Right renal cortex interstitium (tissue), 3 donors: Measurements from ENCODE around the gene SERINC3. TPM values are rescaled to one million over a fixed set of nuclear protein-coding genes. Genes with fewer than 3 reads are reported as not detected.
"Not testable (repeated sequence)": the region's sequence is repeated elsewhere in the genome, so short reads cannot be mapped to it uniquely, and the experiment has no call there.

ENCODE experiments used
- DNase-seq, 3 donors: peaks; one replicate each; pipeline ENCODE4 v3.0.0-alpha.2; 2013; ENCODE audit warnings: low read depth in 3 of 3, low spot score in 2 of 3
- polyA plus RNA-seq, 3 donors: library from polyadenylated mRNA; unstranded; fragments of 120-200 nt; gene quantifications; one replicate each; pipeline ENCODE4 v1.2.1, GENCODE V29; 2013; ENCODE audit not compliant: insufficient read length in 3 of 3

SERINC3 gene
- 10 to 100 TPM; 73.7 to 76.0 (median 75.4) TPM for polyA plus RNA-seq

- DNase-seq = peak; percentile 81 to 91 (median 87)
Measured at GRCh38 chr20:44521484-44522481, at the start of gene SERINC3. TSS of gene SERINC3 (minus strand) at chr20:44522070. CDS start at chr20:44521951, 119 bp downstream.

DNA sequence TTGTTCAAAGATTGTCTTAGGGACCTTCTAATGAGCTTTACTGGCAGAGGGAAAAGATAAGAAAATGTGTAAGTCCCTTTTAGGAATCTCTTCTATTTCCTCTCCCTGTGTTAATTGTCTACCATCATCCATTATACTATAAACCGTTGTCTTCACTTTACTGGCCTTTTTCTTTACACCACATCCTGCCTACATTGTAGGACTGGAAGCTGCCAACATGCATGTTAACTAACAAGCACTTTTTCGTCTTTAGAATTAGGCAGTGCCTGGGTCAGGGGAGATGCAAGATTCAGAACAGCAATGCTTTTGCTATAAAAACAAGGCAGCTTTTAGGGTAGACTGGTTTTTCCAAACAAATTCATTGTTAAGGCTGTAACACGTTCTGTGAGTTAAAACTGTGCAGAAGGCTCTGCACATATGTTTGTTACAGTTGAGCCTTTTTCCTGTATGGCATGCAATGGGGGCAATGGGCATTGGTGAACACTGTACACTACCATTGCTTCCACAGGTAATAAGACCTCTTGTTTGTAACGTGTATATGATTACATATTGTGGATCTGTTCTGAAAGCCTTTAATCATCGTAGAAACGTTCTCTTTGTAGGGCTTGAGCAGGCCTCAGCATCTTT, 49.6 kb upstream of the SERINC3 start:
- DNase-seq = no peak

- DNase-seq = no peak
Measured at GRCh38 chr20:44570367-44570766, 48.5 kb upstream of the SERINC3 start.

DNA sequence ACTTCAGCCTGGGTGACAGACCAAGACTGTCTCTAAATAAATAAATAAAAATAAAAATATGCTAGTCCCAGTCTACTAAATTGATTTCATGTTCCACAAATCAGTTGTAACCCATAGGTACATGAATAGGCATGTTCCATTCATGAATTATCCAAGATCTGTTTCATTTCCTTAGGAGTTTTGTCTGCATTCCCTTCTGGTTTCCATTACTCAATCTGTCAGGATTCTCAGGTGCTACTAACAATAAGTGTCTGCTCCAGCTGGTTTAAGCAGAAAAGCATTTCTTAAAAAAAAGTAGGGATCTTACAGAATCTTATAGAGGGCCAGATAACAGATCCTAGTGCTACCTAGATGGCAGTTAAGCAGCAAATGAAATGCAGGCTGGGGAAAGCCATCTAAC, 44.9 kb upstream of the SERINC3 start:
- DNase-seq = no peak

- no peak for DNase-seq
Measured at GRCh38 chr20:44566018-44566417, 44.1 kb upstream of the SERINC3 start.

DNA sequence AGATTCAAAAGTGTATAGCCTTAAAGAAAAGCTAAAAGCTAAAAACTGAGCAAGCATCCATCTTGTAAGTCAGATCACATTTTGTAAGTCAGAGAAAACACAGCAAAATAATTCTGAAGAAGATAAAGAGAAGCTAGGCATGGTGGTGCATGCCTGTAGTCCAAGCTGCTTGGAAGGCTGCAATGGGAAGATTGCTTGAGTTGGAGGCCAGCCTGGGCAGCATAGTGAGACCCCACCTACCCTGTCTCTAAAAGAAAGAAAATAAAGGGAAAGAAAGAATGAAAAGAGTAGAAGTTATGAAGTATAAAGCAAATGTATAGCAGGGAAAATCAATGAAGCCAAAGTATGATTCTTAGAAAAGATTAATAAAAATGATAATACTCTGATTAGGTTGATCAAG, 40.0 kb upstream of the SERINC3 start:
- DNase-seq = no peak

- DNase-seq = not testable (repeated sequence)
Measured at GRCh38 chr20:44560818-44561217, 38.9 kb upstream of the SERINC3 start.

- DNase-seq = no peak
Measured at GRCh38 chr20:44560229-44560628, 38.4 kb upstream of the SERINC3 start.

DNA sequence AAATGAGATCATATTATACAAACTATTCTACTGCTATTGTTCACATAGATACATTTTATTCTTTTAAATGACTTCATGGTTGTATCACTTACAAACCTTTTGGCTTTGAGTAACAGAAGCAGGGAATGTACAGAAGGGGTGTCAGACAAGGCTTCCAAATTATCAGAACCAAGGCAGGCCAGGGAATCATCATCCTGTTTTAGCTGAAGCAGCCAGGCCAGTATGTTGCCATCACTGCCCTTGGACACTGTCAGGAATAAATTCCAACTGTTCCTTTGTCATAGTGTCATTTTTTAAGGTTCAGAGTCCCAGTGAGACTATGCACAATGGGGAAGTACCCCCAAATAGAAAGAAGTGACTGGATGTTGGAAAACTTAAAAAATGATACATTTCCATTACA, 37.4 kb upstream of the SERINC3 start:
- no peak for DNase-seq

DNA sequence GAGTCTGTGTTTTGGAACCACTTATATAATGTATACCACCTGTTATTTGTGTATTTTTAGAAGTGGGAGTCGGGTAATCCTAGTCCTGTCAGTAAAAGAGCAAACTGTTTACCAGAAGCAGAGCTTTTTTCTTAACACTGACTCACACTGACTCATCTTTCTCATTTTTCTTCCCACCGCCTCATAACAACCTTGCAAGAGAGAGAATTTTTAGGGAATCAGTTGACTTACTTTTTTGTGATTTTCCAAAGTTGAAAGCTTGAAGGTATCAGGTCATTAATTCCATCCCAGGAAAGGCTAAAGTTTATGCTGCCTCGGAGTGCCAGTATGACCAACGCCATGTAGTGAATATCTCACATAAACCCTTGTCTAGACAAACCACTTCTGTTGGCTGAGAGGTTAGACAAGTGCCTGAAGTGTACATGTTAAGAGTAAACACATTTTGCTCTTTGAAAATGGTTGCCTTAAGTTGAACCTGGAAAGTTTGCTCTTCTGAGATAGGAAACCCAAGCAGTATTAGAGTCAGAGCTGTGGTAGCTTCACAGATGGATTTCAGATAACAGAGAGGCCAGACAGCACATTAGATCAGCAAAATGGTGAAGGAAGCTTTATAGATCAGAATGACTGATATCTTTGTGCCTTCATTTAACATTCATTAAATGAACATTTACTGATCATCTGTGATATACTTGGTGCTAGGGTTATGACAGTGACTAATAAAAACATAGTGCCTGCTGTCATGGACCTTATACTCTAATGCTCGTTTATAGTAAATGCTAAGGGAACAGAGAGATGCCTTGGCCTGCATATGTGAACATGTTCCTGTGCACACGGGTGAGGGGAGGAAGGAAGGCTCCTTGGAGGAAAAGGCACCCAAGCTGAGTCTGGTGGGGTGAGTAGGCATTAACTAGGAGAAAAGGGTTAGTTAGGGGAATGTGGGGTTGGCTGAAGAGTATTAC, 31.4 kb upstream of the SERINC3 start:
- no peak for DNase-seq

- DNase-seq = no peak
Measured at GRCh38 chr20:44552568-44552949, 30.7 kb upstream of the SERINC3 start.

DNA sequence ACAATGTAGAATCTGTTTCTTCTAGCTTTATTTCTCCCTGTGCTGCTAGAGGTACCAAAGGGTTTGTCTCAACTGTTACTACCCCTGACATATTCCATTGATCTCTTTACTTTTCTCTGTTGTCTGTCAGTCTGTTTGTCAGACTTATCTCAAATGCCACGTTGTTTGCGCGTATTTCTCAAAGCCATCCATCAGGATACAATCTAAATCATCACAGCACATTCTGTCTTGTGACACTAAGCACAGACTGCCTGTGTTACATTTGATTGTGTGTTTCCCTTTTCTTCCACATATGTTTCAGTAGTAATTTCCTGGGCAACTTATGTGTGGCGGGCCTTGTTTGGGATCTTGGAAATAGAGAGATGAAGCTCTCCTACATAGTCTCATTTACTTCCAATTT, 30.2 kb upstream of the SERINC3 start:
- no peak for DNase-seq

DNA sequence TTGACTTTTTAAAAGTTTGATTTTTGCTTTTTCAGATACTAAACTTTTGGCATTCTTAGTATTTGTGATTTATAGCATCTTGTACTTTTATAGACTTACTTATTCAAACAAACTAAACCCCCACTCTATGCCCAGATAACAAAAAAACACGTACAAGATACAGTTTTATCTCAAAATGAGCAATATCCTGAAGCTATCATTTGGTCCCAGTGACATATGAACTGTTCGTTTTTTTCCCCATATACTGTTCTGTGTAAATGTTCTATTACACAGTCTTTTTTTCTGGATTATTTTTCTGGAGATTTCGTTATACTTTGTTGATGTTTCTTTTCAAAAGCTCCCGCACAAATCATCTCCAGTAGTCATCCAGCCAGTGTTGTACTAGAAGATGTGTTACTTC, 27.3 kb upstream of the SERINC3 start:
- no peak for DNase-seq

DNA sequence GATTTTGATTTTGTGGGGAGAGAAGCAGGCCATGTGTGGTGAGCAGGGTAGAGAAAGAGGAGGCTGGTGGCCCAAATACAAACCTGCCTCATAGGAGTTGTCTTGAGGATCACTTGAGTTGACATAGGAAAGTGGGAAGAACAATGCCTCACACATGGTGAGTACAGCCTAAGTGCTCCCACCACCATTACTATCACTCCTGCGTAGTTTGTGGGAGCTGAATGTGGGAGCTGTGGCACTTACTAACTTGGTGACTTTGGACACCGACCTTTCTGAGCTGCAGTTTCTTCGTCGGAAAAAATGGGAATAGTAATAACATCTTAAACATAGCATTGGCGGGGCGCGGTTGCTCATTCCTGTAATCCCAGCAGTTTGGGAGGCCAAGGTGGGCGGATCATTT, 25.5 kb upstream of the SERINC3 start:
- DNase-seq = no peak

GRCh38 chr20:44544263-44544662, 22.4 kb upstream of the SERINC3 start:
- no peak for DNase-seq

GRCh38 chr20:44543358-44543757, 21.5 kb upstream of the SERINC3 start:
- no peak for DNase-seq

DNA sequence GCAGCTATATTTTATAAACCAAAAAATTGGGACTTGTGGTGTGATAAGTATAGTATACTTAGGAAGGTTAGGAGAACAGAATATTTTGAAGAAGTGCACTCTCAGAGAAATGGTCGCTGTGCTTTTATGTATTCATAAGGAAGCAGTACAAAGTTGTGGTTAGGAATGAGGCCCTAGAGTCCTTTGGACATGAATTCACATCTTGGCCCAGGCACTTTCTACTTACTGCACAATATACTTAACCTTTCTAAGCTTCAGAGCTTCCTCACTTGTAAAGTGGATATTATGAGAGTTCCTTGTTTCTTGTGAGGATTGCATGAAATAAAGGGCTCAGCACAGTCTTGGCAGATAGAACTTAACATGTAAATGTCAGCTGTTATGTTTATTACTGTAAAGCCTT, 21.0 kb upstream of the SERINC3 start:
- DNase-seq = no peak

DNA sequence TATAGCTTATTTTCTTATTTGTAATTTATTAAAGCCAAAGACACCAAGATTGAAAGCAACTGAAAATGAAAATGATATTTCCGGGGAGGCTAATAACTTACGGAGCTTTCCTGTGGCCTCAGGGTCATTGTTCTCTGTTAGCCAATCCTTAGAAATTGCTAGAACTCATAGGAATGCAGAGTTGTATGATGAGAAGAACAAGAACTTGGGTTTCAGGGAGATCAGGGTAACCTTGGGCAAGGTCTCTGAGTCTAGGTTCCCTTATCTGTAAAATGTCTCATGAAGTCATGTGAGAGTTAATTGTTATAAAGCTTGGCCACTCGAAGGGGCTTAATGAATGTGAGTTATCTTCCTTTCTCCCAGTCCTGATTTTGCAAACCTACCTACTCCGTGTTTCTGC, 20.1 kb upstream of the SERINC3 start:
- DNase-seq = no peak

- DNase-seq = no peak
Measured at GRCh38 chr20:44540834-44541233, 19.0 kb upstream of the SERINC3 start.

GRCh38 chr20:44537993-44538392, 16.1 kb upstream of the SERINC3 start:
- no peak for DNase-seq

DNA sequence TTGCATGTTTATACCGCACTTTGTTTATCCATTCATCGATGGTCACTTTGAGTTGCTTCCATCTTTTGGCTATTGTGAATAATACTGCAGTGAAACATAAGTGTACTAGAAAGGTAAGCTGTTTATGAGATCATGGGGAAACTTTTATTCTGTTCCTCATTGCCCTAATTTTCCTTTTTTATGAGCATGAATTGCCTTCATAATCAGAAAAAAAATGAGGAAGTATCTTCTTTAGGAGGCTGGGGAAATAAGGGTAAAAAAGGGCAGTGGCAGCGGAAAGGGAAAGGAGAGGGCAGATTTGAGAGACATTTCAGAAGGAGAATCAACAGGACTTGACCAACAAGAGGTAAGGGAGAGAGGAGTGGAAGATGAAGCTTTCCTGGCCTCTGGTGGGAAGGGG, 14.3 kb upstream of the SERINC3 start:
- no peak for DNase-seq
